NOMO-1 treated with dmso at 0.1 percent for 144 hours (cell line): ENCODE measurements around the gene SPOCD1.

Experiments
- DNase-seq: peaks from one replicate; lab custom pipeline; 2025; ENCODE audit not compliant: unreplicated experiment; lab: John Stamatoyannopoulos, UW

SPOCD1 gene

GRCh38 chr1:31815752-31816500, at the start of gene SPOCD1:
SPOCD1 (minus strand) TSS chr1:31816022; CDS start chr1:31815333, 689 bp downstream.
- DNase-seq, result peak; percentile 41

GRCh38 chr1:31862071-31862470, 46.2 kb upstream of the SPOCD1 start:
- DNase-seq, result no peak

- no peak for DNase-seq
Observed at GRCh38 chr1:31861346-31861745, 45.5 kb upstream of the SPOCD1 start.

GRCh38 chr1:31860581-31860980, 44.8 kb upstream of the SPOCD1 start:
- no peak for DNase-seq

GRCh38 chr1:31859719-31860118, 43.9 kb upstream of the SPOCD1 start:
- no peak for DNase-seq

GRCh38 chr1:31859044-31859443, 43.2 kb upstream of the SPOCD1 start:
- DNase-seq, result no peak

GRCh38 chr1:31857863-31858262, 42.0 kb upstream of the SPOCD1 start:
- no peak for DNase-seq

- DNase-seq, result no peak
Observed at GRCh38 chr1:31856140-31856539, 40.3 kb upstream of the SPOCD1 start.

- DNase-seq, result no peak
Observed at GRCh38 chr1:31855038-31855845, 39.4 kb upstream of the SPOCD1 start.

GRCh38 chr1:31849653-31850052, 33.8 kb upstream of the SPOCD1 start:
- no peak for DNase-seq

GRCh38 chr1:31848381-31848897, 32.6 kb upstream of the SPOCD1 start:
- DNase-seq, result no peak

- DNase-seq, result no peak
Observed at GRCh38 chr1:31846484-31846883, 30.7 kb upstream of the SPOCD1 start.

- no peak for DNase-seq
Observed at GRCh38 chr1:31843506-31843905, 27.7 kb upstream of the SPOCD1 start.

GRCh38 chr1:31839662-31840343, 24.0 kb upstream of the SPOCD1 start:
- no peak for DNase-seq

- DNase-seq, result no peak
Observed at GRCh38 chr1:31837451-31838158, 21.8 kb upstream of the SPOCD1 start.

- no peak for DNase-seq
Observed at GRCh38 chr1:31836638-31837037, 20.8 kb upstream of the SPOCD1 start.

- DNase-seq, result no peak
Observed at GRCh38 chr1:31835415-31835814, 19.6 kb upstream of the SPOCD1 start.

GRCh38 chr1:31834501-31834900, 18.7 kb upstream of the SPOCD1 start:
- no peak for DNase-seq

GRCh38 chr1:31831397-31832378, 15.9 kb upstream of the SPOCD1 start:
- no peak for DNase-seq

- DNase-seq, result no peak
Observed at GRCh38 chr1:31830511-31830910, 14.7 kb upstream of the SPOCD1 start.
